HEK293 (cell line): ENCODE results near the gene NDUFB10.

Source experiments
- GLIS1 ChIP-seq: fragments of 450-650 bp; formaldehyde crosslinking; IDR thresholded peaks from 2 replicates; pipeline ENCODE4 v1.5.1; 2016; ENCODE audit warnings: missing biosample characterization, missing genetic modification characterization
- HIC1 ChIP-seq: fragments of 450-650 bp; formaldehyde crosslinking; IDR thresholded peaks from 2 replicates; pipeline ENCODE4 v1.5.1; 2016; ENCODE audit warnings: missing biosample characterization, missing genetic modification characterization
- HOXD13 ChIP-seq: sonication (generic); formaldehyde crosslinking; IDR thresholded peaks from 2 replicates; pipeline ENCODE4 v1.8.0; 2022; ENCODE audit warnings: missing genetic modification reagents, borderline replicate concordance
- IKZF3 ChIP-seq: fragments of 450-650 bp; IDR thresholded peaks from 2 replicates; pipeline ENCODE4 v1.5.0; 2018; ENCODE audit warnings: missing biosample characterization, mild to moderate bottlenecking, missing genetic modification characterization, moderate library complexity
- KLF10 ChIP-seq: fragments of 450-650 bp; IDR thresholded peaks from 2 replicates; pipeline ENCODE4 v1.5.1; 2018; ENCODE audit warnings: missing biosample characterization, mild to moderate bottlenecking, missing genetic modification characterization
- KLF7 ChIP-seq: fragments of 450-650 bp; formaldehyde crosslinking; IDR thresholded peaks from 2 replicates; pipeline ENCODE4 v1.5.1; 2016; ENCODE audit warnings: missing biosample characterization, missing genetic modification characterization, borderline replicate concordance
- TRIM28 ChIP-seq: IDR thresholded peaks from 2 replicates; pipeline ENCODE4 v1.6.1; 2011; ENCODE audit warnings: low read length, control low read depth, borderline replicate concordance
- ZBTB1 ChIP-seq: fragments of 450-650 bp; formaldehyde crosslinking; IDR thresholded peaks from 2 replicates; pipeline ENCODE4 v1.5.1; 2016; ENCODE audit warnings: missing biosample characterization, missing genetic modification characterization
- ZBTB21 ChIP-seq: fragments of 450-650 bp; formaldehyde crosslinking; IDR thresholded peaks from 2 replicates; pipeline ENCODE4 v1.5.1; 2017; ENCODE audit warnings: missing biosample characterization, missing genetic modification characterization
- ZBTB8A ChIP-seq: fragments of 450-650 bp; formaldehyde crosslinking; IDR thresholded peaks from 2 replicates; pipeline ENCODE4 v1.5.1; 2016; ENCODE audit warnings: missing biosample characterization, missing genetic modification characterization
- ZNF169 ChIP-seq: fragments of 450-650 bp; formaldehyde crosslinking; IDR thresholded peaks from 2 replicates; pipeline ENCODE4 v1.5.1; 2016; ENCODE audit warnings: missing biosample characterization, missing genetic modification characterization
- ZNF211 ChIP-seq: fragments of 450-650 bp; formaldehyde crosslinking; IDR thresholded peaks from 2 replicates; pipeline ENCODE4 v1.5.1; 2016; ENCODE audit warnings: low read depth, missing biosample characterization, missing genetic modification characterization
- ZNF221 ChIP-seq: fragments of 450-650 bp; formaldehyde crosslinking; IDR thresholded peaks from 2 replicates; pipeline ENCODE4 v1.5.1; 2017; ENCODE audit warnings: missing biosample characterization, missing genetic modification characterization, borderline replicate concordance
- ZNF248 ChIP-seq: fragments of 450-650 bp; formaldehyde crosslinking; IDR thresholded peaks from 2 replicates; pipeline ENCODE4 v1.5.1; 2017; ENCODE audit warnings: missing biosample characterization, missing genetic modification characterization
- ZNF311 ChIP-seq: fragments of 450-650 bp; formaldehyde crosslinking; IDR thresholded peaks from 2 replicates; pipeline ENCODE4 v1.5.1; 2017; ENCODE audit warnings: missing biosample characterization, missing genetic modification characterization, borderline replicate concordance
- ZNF354C ChIP-seq: fragments of 450-650 bp; formaldehyde crosslinking; IDR thresholded peaks from 2 replicates; pipeline ENCODE4 v1.5.1; 2016; ENCODE audit warnings: missing biosample characterization, missing genetic modification characterization, low read depth, borderline replicate concordance
- ZNF394 ChIP-seq: fragments of 450-650 bp; formaldehyde crosslinking; IDR thresholded peaks from 2 replicates; pipeline ENCODE4 v1.5.1; 2016; ENCODE audit warnings: missing biosample characterization, missing genetic modification characterization, mild to moderate bottlenecking, moderate library complexity, borderline replicate concordance
- ZNF473 ChIP-seq: fragments of 450-650 bp; formaldehyde crosslinking; IDR thresholded peaks from 2 replicates; pipeline ENCODE4 v1.5.1; 2017; ENCODE audit warnings: missing biosample characterization, missing genetic modification characterization
- ZNF510 ChIP-seq: fragments of 450-650 bp; formaldehyde crosslinking; IDR thresholded peaks from 2 replicates; pipeline ENCODE4 v1.5.1; 2018; ENCODE audit warnings: mild to moderate bottlenecking, missing genetic modification characterization, missing biosample characterization; ENCODE audit not compliant: insufficient replicate concordance
- ZNF544 ChIP-seq: fragments of 450-650 bp; formaldehyde crosslinking; IDR thresholded peaks from 2 replicates; pipeline ENCODE4 v1.5.0; 2017; ENCODE audit warnings: missing biosample characterization, missing genetic modification characterization
- ZNF549 ChIP-seq: fragments of 450-650 bp; IDR thresholded peaks from 2 replicates; pipeline ENCODE4 v1.5.1; 2018; ENCODE audit warnings: missing biosample characterization, missing genetic modification characterization, mild to moderate bottlenecking, inconsistent platforms, moderate library complexity
- ZNF623 ChIP-seq: fragments of 450-650 bp; formaldehyde crosslinking; IDR thresholded peaks from 2 replicates; pipeline ENCODE4 v1.5.1; 2016; ENCODE audit warnings: missing biosample characterization, missing genetic modification characterization
- ZNF629 ChIP-seq: fragments of 450-650 bp; formaldehyde crosslinking; IDR thresholded peaks from 2 replicates; pipeline ENCODE4 v1.5.1; 2017; ENCODE audit warnings: missing biosample characterization, missing genetic modification characterization
- ZNF660 ChIP-seq: fragments of 450-650 bp; IDR thresholded peaks from 2 replicates; pipeline ENCODE4 v1.5.1; 2018; ENCODE audit warnings: missing biosample characterization, mild to moderate bottlenecking, missing genetic modification characterization
- ZNF664 ChIP-seq: fragments of 450-650 bp; formaldehyde crosslinking; IDR thresholded peaks from 2 replicates; pipeline ENCODE4 v1.5.1; 2016; ENCODE audit warnings: missing biosample characterization, missing genetic modification characterization
- ZNF791 ChIP-seq: fragments of 450-650 bp; formaldehyde crosslinking; IDR thresholded peaks from 2 replicates; pipeline ENCODE4 v1.5.1; 2016; ENCODE audit warnings: missing biosample characterization, missing genetic modification characterization
- ZNF792 ChIP-seq: fragments of 450-650 bp; formaldehyde crosslinking; IDR thresholded peaks from 2 replicates; pipeline ENCODE4 v1.5.1; 2016; ENCODE audit warnings: missing biosample characterization, missing genetic modification characterization
- TF ChIP-seq, protein P1 (sequence below): fragments of 450-650 bp; formaldehyde crosslinking; IDR thresholded peaks from 2 replicates; pipeline ENCODE4 v1.5.1; 2016; ENCODE audit warnings: missing biosample characterization, missing genetic modification characterization
- TF ChIP-seq, protein P2 (sequence below): fragments of 450-650 bp; formaldehyde crosslinking; IDR thresholded peaks from 2 replicates; pipeline ENCODE4; 2016; ENCODE audit warnings: missing biosample characterization, missing genetic modification characterization
- TF ChIP-seq, protein P3 (sequence below): fragments of 450-650 bp; formaldehyde crosslinking; IDR thresholded peaks from 2 replicates; pipeline ENCODE4 v1.5.1; 2016; ENCODE audit warnings: missing biosample characterization, missing genetic modification characterization, borderline replicate concordance

Gene NDUFB10

DNA sequence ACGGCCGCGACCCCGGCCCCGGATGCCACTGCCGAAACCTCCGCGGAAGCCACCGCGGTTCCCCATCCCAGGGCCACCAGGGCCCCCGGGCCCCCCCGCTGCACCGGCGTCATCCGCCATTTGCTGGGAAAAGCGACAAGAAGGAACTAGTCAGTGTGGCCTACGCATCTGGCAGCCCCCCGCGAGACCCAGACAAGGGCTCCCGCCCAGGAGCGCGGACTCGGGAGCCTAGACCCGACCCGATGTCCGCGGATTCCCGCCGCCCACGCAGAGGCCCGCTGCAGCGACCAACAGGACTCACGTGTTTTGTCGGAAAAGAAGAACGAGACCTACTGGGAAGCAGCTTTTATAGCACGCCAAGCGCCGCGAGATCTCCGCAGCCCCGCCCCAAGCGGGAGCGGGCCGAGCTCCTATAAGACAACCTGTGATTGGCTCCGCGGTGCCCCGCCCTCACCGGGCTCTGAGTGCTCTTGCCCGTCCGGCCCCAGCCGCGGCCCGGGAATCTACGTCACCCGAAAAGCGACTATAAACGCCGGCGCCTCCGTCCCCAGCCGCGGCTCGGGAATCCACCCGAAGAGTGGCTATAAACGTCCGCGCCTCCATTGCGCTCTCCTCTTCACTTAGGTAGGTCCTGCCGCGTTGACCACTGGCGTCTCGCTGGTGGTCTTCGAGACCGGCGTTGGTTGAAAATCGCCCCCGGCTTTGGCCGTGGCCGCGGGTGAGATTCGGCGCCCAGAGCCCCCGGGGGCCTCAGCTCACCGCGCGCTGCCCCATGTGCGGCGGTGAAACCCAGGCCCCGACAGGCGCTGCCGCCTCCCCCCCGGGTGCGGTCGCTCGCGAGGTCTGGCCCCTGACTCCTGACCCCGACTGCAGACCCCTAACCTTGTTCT, 5.4 kb downstream of the NDUFB10 start, which contains the start of gene RPS2 (continued):
- TF ChIP-seq ZNF544 (tag by site-specific recombination): no peak
- TF ChIP-seq KLF10: peak; percentile 88; the same call in 1 of the 2 replicates
- TF ChIP-seq ZNF549: no peak
- TF ChIP-seq ZNF623 (tag by site-specific recombination): peak; percentile 24; the same call in 1 of the 2 replicates
- TF ChIP-seq ZNF221 (tag by site-specific recombination): no peak
- no peak for TF ChIP-seq ZBTB1
- TF ChIP-seq ZNF660: peak; percentile 95
- TF ChIP-seq ZNF792 (tag by site-specific recombination): no peak
- no peak for TF ChIP-seq ZNF211 (tag by site-specific recombination)
- no peak for TF ChIP-seq ZNF473 (tag by site-specific recombination)
- no peak for TF ChIP-seq ZNF311 (tag by site-specific recombination)
- TF ChIP-seq ZNF510 (tag by site-specific recombination): no peak
- no peak for TF ChIP-seq GLIS1 (tag by site-specific recombination)
- peak; percentile 78 for TF ChIP-seq ZBTB21 (tag by site-specific recombination)
- TF ChIP-seq IKZF3: 0 out of 2 replicates have a peak, but pooled peaks have one; percentile 6
- no peak for TF ChIP-seq ZNF248 (tag by site-specific recombination)
- TF ChIP-seq, protein P1, sequence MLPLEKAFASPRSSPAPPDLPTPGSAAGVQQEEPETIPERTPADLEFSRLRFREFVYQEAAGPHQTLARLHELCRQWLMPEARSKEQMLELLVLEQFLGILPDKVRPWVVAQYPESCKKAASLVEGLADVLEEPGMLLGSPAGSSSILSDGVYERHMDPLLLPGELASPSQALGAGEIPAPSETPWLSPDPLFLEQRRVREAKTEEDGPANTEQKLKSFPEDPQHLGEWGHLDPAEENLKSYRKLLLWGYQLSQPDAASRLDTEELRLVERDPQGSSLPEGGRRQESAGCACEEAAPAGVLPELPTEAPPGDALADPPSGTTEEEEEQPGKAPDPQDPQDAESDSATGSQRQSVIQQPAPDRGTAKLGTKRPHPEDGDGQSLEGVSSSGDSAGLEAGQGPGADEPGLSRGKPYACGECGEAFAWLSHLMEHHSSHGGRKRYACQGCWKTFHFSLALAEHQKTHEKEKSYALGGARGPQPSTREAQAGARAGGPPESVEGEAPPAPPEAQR (tag by site-specific recombination): no peak
- TF ChIP-seq ZNF394 (tag by site-specific recombination): peak; percentile 75
- no peak for TF ChIP-seq TRIM28
- peak; percentile 22; the same call in 1 of the 2 replicates for TF ChIP-seq ZNF664
- no peak for TF ChIP-seq ZNF169 (tag by site-specific recombination)
- no peak for TF ChIP-seq HIC1 (tag by site-specific recombination)
- TF ChIP-seq, protein P2, sequence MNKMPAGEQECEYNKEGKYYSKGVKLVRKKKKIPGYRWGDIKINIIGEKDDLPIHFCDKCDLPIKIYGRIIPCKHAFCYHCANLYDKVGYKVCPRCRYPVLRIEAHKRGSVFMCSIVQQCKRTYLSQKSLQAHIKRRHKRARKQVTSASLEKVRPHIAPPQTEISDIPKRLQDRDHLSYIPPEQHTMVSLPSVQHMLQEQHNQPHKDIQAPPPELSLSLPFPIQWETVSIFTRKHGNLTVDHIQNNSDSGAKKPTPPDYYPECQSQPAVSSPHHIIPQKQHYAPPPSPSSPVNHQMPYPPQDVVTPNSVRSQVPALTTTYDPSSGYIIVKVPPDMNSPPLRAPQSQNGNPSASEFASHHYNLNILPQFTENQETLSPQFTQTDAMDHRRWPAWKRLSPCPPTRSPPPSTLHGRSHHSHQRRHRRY (tag by site-specific recombination): 0 out of 2 replicates have a peak, but pooled peaks have one; percentile 43
- TF ChIP-seq KLF7 (tag by site-specific recombination): 0 out of 2 replicates have a peak, but pooled peaks have one; percentile 21
- TF ChIP-seq ZNF354C: no peak
- TF ChIP-seq ZBTB8A: peak; percentile 46; the same call in 1 of the 2 replicates
- no peak for TF ChIP-seq HOXD13 (CRISPR knock-in tag)
- no peak for TF ChIP-seq ZNF791
- TF ChIP-seq, protein P3, sequence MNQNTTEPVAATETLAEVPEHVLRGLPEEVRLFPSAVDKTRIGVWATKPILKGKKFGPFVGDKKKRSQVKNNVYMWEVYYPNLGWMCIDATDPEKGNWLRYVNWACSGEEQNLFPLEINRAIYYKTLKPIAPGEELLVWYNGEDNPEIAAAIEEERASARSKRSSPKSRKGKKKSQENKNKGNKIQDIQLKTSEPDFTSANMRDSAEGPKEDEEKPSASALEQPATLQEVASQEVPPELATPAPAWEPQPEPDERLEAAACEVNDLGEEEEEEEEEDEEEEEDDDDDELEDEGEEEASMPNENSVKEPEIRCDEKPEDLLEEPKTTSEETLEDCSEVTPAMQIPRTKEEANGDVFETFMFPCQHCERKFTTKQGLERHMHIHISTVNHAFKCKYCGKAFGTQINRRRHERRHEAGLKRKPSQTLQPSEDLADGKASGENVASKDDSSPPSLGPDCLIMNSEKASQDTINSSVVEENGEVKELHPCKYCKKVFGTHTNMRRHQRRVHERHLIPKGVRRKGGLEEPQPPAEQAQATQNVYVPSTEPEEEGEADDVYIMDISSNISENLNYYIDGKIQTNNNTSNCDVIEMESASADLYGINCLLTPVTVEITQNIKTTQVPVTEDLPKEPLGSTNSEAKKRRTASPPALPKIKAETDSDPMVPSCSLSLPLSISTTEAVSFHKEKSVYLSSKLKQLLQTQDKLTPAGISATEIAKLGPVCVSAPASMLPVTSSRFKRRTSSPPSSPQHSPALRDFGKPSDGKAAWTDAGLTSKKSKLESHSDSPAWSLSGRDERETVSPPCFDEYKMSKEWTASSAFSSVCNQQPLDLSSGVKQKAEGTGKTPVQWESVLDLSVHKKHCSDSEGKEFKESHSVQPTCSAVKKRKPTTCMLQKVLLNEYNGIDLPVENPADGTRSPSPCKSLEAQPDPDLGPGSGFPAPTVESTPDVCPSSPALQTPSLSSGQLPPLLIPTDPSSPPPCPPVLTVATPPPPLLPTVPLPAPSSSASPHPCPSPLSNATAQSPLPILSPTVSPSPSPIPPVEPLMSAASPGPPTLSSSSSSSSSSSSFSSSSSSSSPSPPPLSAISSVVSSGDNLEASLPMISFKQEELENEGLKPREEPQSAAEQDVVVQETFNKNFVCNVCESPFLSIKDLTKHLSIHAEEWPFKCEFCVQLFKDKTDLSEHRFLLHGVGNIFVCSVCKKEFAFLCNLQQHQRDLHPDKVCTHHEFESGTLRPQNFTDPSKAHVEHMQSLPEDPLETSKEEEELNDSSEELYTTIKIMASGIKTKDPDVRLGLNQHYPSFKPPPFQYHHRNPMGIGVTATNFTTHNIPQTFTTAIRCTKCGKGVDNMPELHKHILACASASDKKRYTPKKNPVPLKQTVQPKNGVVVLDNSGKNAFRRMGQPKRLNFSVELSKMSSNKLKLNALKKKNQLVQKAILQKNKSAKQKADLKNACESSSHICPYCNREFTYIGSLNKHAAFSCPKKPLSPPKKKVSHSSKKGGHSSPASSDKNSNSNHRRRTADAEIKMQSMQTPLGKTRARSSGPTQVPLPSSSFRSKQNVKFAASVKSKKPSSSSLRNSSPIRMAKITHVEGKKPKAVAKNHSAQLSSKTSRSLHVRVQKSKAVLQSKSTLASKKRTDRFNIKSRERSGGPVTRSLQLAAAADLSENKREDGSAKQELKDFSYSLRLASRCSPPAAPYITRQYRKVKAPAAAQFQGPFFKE (tag by site-specific recombination): no peak
- TF ChIP-seq ZNF629 (tag by site-specific recombination): peak; percentile 85
